HUES64 (cell line): ENCODE measurements around the gene CYP2U1.
"Not testable (repeated sequence)": the region's sequence is repeated elsewhere in the genome, so short reads cannot be mapped to it uniquely, and the experiment has no call there.

Experiments
- H3K27ac ChIP-seq: 2 replicates; pipeline ENCODE4 v1.7.0; 2013; ENCODE audit warnings: low read depth, low read length, inconsistent platforms
- H3K27me3 ChIP-seq: 2 replicates; pipeline ENCODE4 v1.6.1; 2013; ENCODE audit warnings: mild to moderate bottlenecking, low read length; ENCODE audit not compliant: insufficient read depth
- H3K36me3 ChIP-seq: 2 replicates; pipeline ENCODE4 v1.6.1; 2013; ENCODE audit warnings: mild to moderate bottlenecking, low read length; ENCODE audit not compliant: insufficient read depth
- H3K4me1 ChIP-seq: 2 replicates; pipeline ENCODE4 v1.6.1; 2013; ENCODE audit warnings: mild to moderate bottlenecking, low read length, moderate library complexity; ENCODE audit not compliant: insufficient read depth
- H3K4me3 ChIP-seq: 2 replicates; pipeline ENCODE4 v1.5.1; 2013; ENCODE audit warnings: mild to moderate bottlenecking, low read length, moderate library complexity
- H3K9ac ChIP-seq: 2 replicates; pipeline ENCODE4 v1.6.1; 2013; ENCODE audit warnings: mild to moderate bottlenecking, low read depth, low read length
- H3K9me3 ChIP-seq: 2 replicates; pipeline ENCODE4 v1.6.1; 2013; ENCODE audit warnings: low read depth, low read length; ENCODE audit not compliant: insufficient read depth
- WGBS: fragments of 150-250, 120-280 bp; methylation state at CpG from one replicate; pipeline ENCODE4 v1.1.7; 2013; ENCODE audit warnings: missing lambda C conversion rate; 5-methylcytosine and 5-hydroxymethylcytosine counted together

CYP2U1 gene

DNA sequence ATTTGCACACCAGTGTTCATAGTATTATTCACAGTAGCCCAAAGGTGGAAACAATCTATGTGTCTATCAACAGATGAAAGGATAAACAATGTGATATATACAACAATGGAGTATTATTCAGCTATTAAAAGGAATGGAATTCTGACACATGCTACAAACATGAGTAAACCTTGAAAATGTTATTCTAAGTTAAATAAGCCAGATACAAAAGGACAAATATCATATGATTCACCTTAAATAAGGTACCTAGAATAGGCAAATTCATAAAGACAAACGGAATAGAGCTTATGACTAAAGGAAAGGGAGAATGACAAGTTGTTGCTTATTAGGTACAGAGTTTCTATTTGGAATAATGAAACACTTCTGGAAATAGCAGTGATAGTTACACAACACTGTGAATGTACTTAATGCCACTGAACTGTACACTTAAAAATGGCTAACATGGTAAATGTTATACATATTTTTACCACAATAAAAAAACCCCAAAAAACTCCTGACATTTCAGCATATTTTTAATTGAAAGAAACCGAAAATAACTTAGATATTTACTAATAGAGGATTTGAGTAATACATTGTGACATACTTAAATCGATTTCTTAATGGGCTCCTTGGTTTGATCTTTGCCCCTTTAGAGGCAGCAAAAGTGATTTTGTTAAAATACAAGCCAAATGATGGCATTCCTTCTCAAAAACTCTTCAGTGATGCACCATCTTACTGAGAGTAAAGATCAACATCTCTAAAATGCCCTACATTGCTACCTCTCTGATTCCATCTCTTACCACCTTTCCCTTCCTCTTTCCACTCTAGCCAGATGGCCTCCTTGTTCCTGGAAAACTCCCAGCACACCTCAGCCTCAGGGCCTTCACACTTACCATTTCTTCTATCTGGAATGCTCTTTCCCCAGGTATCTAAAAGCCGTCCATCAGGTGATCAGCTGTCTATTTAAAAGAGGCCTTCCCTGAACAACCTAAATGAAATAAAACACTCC is 8.6 kb upstream of the CYP2U1 start:
- Histone ChIP-seq H3K36me3 (no peaks in the 10 kb centered on the region), H3K9me3 (peaks cover 15% of the 10 kb centered on the region; the same call in 1 of the 2 replicates), H3K27me3 (no peaks in the 10 kb centered on the region), H3K9ac (no peak overlapping the region), H3K4me3 (no peak overlapping the region), H3K27ac (no peak overlapping the region), H3K4me1 (no peaks in the 10 kb centered on the region)
- 92% methylated on average over 3 of the region's 4 CpGs for WGBS

- H3K9me3 ChIP-seq, H3K36me3 ChIP-seq, H3K9ac ChIP-seq, H3K4me3 ChIP-seq, H3K4me1 ChIP-seq, H3K27ac ChIP-seq: not testable (repeated sequence)
- H3K27me3 ChIP-seq, result peaks cover 13% of the 10 kb centered on the region
Observed at GRCh38 chr4:107925713-107926112, 5.6 kb upstream of the CYP2U1 start.

- not testable (repeated sequence) for H3K27ac ChIP-seq, H3K4me3 ChIP-seq, H3K36me3 ChIP-seq, H3K4me1 ChIP-seq, H3K9me3 ChIP-seq, H3K9ac ChIP-seq
- peaks cover 20% of the 10 kb centered on the region for H3K27me3 ChIP-seq
- 96% methylated on average over 3 of the region's 4 CpGs for WGBS
Observed at GRCh38 chr4:107926875-107927274, 4.5 kb upstream of the CYP2U1 start.

DNA sequence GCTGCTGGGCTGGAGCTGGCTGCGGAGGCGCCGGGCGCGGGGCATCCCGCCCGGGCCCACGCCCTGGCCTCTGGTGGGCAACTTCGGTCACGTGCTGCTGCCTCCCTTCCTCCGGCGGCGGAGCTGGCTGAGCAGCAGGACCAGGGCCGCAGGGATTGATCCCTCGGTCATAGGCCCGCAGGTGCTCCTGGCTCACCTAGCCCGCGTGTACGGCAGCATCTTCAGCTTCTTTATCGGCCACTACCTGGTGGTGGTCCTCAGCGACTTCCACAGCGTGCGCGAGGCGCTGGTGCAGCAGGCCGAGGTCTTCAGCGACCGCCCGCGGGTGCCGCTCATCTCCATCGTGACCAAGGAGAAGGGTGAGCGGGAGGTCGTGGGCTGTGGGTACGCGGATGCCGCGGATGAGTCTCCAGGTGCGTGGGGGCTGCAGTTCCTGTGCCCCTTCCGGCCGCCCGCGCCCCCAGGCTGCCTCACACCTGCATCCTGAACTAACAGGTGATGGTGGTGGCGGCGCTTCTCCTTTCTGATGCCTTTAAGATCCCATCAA is 499 bp downstream of the CYP2U1 start:
- Histone ChIP-seq H3K4me3 (peak overlapping the region; percentile 68), H3K27ac (no peak overlapping the region; the same call in 1 of the 2 replicates), H3K27me3 (peaks cover 37% of the 10 kb centered on the region), H3K36me3 (no peaks in the 10 kb centered on the region), H3K4me1 (0 out of 2 replicates have a peak, but pooled peaks cover 8% of the 10 kb centered on the region), H3K9me3 (no peaks in the 10 kb centered on the region), H3K9ac (peak overlapping the region; percentile 48)
- 4% methylated on average over 44 of the region's 45 CpGs for WGBS

- H3K9me3 ChIP-seq, result no peaks in the 10 kb centered on the region
- peaks cover 28% of the 10 kb centered on the region for H3K27me3 ChIP-seq
- H3K4me3 ChIP-seq, result no peak overlapping the region
- 0 out of 2 replicates have a peak, but pooled peaks cover 3% of the 10 kb centered on the region for H3K36me3 ChIP-seq
- H3K4me1 ChIP-seq, result 0 out of 2 replicates have a peak, but pooled peaks cover 8% of the 10 kb centered on the region
- no peak overlapping the region for H3K9ac ChIP-seq
- H3K27ac ChIP-seq, result no peak overlapping the region
Observed at GRCh38 chr4:107935246-107935645, 3.9 kb downstream of the CYP2U1 start.

DNA sequence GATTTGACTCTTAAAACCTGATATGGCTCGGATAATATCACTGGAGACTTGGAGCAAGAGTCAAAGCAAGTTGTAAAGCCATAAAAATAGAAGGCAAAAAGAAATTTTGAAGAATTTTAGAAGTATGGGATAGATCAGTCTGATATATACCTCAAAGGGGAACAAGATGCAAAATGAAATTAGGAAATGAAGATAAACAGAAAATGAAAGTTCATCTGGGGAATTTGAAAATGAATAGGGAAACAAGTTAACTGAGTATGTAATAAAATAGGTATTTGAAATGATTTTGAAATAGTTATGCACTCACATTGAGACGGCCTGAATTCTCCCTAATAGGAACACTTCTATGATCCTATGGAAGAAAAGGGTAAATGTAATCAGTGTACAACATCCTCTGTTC is 5.7 kb downstream of the CYP2U1 start:
- Histone ChIP-seq H3K27me3 (peaks cover 15% of the 10 kb centered on the region), H3K36me3 (0 out of 2 replicates have a peak, but pooled peaks cover 3% of the 10 kb centered on the region), H3K9me3 (no peaks in the 10 kb centered on the region), H3K27ac (no peak overlapping the region), H3K4me3 (no peak overlapping the region), H3K9ac (no peak overlapping the region), H3K4me1 (0 out of 2 replicates have a peak, but pooled peaks cover 6% of the 10 kb centered on the region)
- WGBS, result 87% methylated on average over 2 of the region's 2 CpGs

GRCh38 chr4:107939307-107939706 is 8.0 kb downstream of the CYP2U1 start:
- H3K27me3 ChIP-seq, result no peaks in the 10 kb centered on the region
- no peak overlapping the region for H3K4me3 ChIP-seq
- no peaks in the 10 kb centered on the region for H3K4me1 ChIP-seq
- H3K9ac ChIP-seq, result no peak overlapping the region
- H3K27ac ChIP-seq, result no peak overlapping the region
- H3K36me3 ChIP-seq, result 0 out of 2 replicates have a peak, but pooled peaks cover 3% of the 10 kb centered on the region
- WGBS, result 100% methylated on average over 1 of the region's 1 CpG
- no peaks in the 10 kb centered on the region for H3K9me3 ChIP-seq

GRCh38 chr4:107945809-107946208 is 14.5 kb downstream of the CYP2U1 start:
- H3K27ac ChIP-seq, result no peak overlapping the region
- H3K4me3 ChIP-seq, result no peak overlapping the region
- peaks cover 15% of the 10 kb centered on the region for H3K36me3 ChIP-seq
- no peaks in the 10 kb centered on the region for H3K9me3 ChIP-seq
- no peaks in the 10 kb centered on the region for H3K27me3 ChIP-seq
- H3K9ac ChIP-seq, result no peak overlapping the region
- 94% methylated on average over 2 of the region's 3 CpGs for WGBS
- H3K4me1 ChIP-seq, result no peaks in the 10 kb centered on the region

DNA sequence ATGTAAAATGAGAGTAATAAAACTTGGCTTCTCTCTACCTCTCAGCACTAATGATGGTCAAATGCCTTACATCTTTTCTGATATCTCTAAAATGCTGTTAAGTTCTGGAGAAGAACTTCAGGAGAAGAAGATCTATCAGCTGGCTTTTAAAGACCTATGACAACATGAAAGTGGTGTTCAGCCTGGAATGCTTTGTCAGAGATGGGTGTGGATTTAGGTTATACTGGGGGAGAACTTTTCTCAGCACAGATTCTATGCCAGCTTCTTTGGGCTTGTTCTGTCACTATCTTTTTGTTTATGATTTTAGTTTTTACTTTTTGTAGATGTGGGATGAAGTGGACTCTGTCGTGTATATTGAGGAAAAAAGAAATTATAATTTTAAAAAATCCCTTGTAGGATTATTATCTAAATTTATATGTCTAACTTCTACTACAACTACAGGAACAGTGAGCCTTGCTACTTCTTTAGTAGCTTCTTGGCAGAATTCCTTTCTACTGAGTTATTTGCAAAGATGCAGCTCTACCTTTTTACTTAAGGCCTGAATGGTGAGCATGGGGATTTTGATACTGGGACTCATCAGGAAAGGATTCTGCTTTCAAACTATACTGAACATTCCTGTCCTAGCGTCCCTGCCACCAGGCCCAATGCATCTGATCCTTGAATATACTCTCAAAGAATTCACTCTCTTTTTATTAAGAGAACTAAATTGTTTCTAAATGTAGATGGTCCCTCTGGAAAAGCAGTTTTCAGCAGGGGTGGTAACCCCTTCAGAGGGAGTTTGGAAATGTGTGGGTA is 19.6 kb downstream of the CYP2U1 start:
- no CpG with 5 or more reads among the region's 2 CpGs for WGBS
- Histone ChIP-seq H3K27me3 (no peaks in the 10 kb centered on the region), H3K9me3 (peaks cover 7% of the 10 kb centered on the region), H3K4me1 (no peaks in the 10 kb centered on the region), H3K36me3 (peaks cover 23% of the 10 kb centered on the region), H3K27ac (no peak overlapping the region), H3K4me3 (no peak overlapping the region), H3K9ac (no peak overlapping the region)

GRCh38 chr4:107951551-107951950 is 20.2 kb downstream of the CYP2U1 start:
- no peaks in the 10 kb centered on the region for H3K4me1 ChIP-seq
- peaks cover 13% of the 10 kb centered on the region for H3K9me3 ChIP-seq
- no peak overlapping the region for H3K27ac ChIP-seq
- no peak overlapping the region for H3K4me3 ChIP-seq
- H3K9ac ChIP-seq, result no peak overlapping the region
- peaks cover 21% of the 10 kb centered on the region for H3K36me3 ChIP-seq
- H3K27me3 ChIP-seq, result no peaks in the 10 kb centered on the region

- H3K4me3 ChIP-seq, result no peak overlapping the region
- no peak overlapping the region for H3K27ac ChIP-seq
- peaks cover 8% of the 10 kb centered on the region; the same call in 1 of the 2 replicates for H3K36me3 ChIP-seq
- no CpG with 5 or more reads among the region's 1 CpG for WGBS
- no peak overlapping the region for H3K9ac ChIP-seq
- H3K27me3 ChIP-seq, result no peaks in the 10 kb centered on the region
- no peaks in the 10 kb centered on the region for H3K4me1 ChIP-seq
- peaks cover 14% of the 10 kb centered on the region for H3K9me3 ChIP-seq
Observed at GRCh38 chr4:107956011-107956410, 24.7 kb downstream of the CYP2U1 start.
